Right lobe of liver (tissue), 6 donors: ENCODE results near the gene NPHP1. TPM values are rescaled to one million over a fixed set of nuclear protein-coding genes. Genes with fewer than 3 reads are reported as not detected.

Experiments
- ATAC-seq, 4 donors: fragments of 200-7000 bp; cut with Tn5 transposase; one replicate each; pipeline ENCODE4 v1.9.1; 2020; ENCODE audit warnings: mild to moderate bottlenecking in 4 of 4, moderate library complexity in 4 of 4
- DNase-seq, 3 donors: peaks; one replicate each; pipeline ENCODE4 v3.0.0-alpha.2; 2020
- H3K27ac ChIP-seq, 3 donors: fragments of 200-600 bp; one replicate each; pipeline ENCODE4 v1.8.0; 2022
- H3K27me3 ChIP-seq, 2 donors: fragments of 200-600 bp; one replicate each; pipeline ENCODE4 v1.8.0; 2022
- H3K36me3 ChIP-seq, 4 donors: fragments of 200-600 bp; sonication (generic) in 1 of 4; one replicate each; pipeline versions ENCODE4 v1.5.1 to v1.8.0; 2017 to 2022; ENCODE audit warnings: control low read depth in 1 of 4
- H3K4me1 ChIP-seq, 4 donors: fragments of 200-600 bp; sonication (generic) in 1 of 4; one replicate each; pipeline versions ENCODE4 v1.5.1 to v1.8.0; 2017 to 2022; ENCODE audit warnings: control low read depth in 1 of 4
- H3K4me3 ChIP-seq, 3 donors: fragments of 200-600 bp; one replicate each; pipeline ENCODE4 v1.8.0; 2022
- H3K9me3 ChIP-seq, 4 donors: fragments of 200-600 bp; sonication (generic) in 1 of 4; one replicate each; pipeline versions ENCODE4 v1.5.1 to v1.8.0; 2017 to 2022; ENCODE audit warnings: control low read depth in 1 of 4
- POLR2A ChIP-seq: fragments of 450-650 bp; IDR thresholded peaks from one replicate; pipeline ENCODE4 v1.6.1; 2017; ENCODE audit warnings: antibody characterized with exemption, mild to moderate bottlenecking
- WGBS: methylation state at CpG from one replicate; pipeline ENCODE4 v1.1.6; 2018; ENCODE audit warnings: low coverage, low lambda C conversion rate; ENCODE audit not compliant: insufficient coverage; ENCODE audit errors: missing lambda C conversion rate; 5-methylcytosine and 5-hydroxymethylcytosine counted together
- intact Hi-C, 2 donors: fragments of 100-400 bp; cut with DNase I; formaldehyde crosslinking; loops; one replicate each; pipeline versions ENCODE4 v1.11.2 to v1.14.1; 2022
- total RNA-seq, 6 experiments: library from RNA; depleted of rRNA in 2 of 6; stranded (reverse); fragments of >200 nt in 2 of 6; fragmentation: NEBNext Ultra II Directional in 3 of 6; extraction: Animal tissue kit (Norgen Biotek cat#: 25700) in 3 of 6; gene quantifications; one replicate each; pipeline versions ENCODE4 v1.1.0 to v1.2.4, GENCODE V29; 2016 to 2023
- TF ChIP-seq, protein P1 (sequence below), 4 donors: fragments of 200-600 bp in 3 of 4; fragments of 450-650 bp in 1 of 4; IDR thresholded peaks; one replicate each; pipeline versions ENCODE4 v1.5.1 to v1.8.0; 2016 to 2022; ENCODE audit warnings: antibody characterized with exemption in 4 of 4, mild to moderate bottlenecking in 2 of 4
- donor health status: DM: no; HTN: yes; CAD: no.
- donor health status: DM: no; HTN: no; CAD: no.
- donor health status: DM: no; HTN: no; CAD: no.
- donor health status: DM: no; HTN: yes; CAD: no.
- donor health status: DM: no; HTN: yes; CAD: no.

Gene NPHP1
- total RNA-seq, 6 experiments from 2014 or later: 0.06 to 1.9 (median 0.65) TPM

DNA sequence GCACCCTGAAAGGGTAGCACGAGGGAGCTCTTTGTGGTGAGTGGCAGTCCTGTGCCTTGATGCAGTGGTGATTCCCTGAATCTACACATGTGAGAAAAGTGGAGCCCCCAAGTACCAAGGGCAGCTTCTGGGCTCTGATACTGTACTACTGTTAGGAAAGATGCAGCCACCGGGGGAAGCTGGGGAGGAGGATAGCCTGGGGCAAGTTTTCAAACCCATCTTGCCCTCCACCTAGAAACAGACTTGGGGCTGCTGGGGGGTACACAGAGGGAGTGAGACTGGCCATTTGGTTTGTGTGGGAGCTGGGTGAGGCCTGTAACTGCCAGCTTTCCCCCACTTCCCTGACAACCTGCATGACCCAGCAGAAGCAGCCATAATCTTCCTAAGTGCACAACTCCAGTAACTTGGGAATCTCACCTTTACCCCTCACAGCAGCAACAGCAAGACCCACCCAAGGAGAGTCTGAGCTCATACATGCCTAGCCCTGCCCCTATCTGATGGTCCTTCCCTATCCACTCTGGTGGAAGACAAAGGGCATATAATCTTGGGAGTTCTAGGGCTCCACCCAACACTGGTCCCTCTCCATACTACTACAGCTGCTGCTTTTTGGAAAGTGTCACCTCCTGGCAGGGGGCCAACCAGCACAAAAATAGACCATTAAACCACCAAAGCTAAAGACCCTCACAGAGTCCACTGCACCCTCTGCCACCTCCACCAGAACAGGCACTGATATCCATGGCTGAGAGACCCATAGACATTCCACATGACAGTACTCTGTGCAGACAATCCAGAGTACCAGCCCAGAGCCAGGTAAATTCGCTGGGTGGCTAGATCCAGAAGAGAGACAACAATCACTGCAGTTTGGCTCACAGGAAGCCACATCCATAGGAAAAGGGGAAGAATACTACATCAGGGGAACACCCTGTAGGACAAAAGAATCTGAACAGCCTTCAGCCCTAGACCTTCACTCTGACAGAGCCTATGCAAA, 97.4 kb downstream of the NPHP1 start:
- no peak overlapping the region for H3K4me3 ChIP-seq
- intact Hi-C loops: no loop called here
- no peak for ATAC-seq
- no CpG with 5 or more reads among the region's 3 CpGs for WGBS
- H3K36me3 ChIP-seq: no peaks in the 10 kb centered on the region
- no peak overlapping the region for H3K27ac ChIP-seq
- TF ChIP-seq, protein P1, sequence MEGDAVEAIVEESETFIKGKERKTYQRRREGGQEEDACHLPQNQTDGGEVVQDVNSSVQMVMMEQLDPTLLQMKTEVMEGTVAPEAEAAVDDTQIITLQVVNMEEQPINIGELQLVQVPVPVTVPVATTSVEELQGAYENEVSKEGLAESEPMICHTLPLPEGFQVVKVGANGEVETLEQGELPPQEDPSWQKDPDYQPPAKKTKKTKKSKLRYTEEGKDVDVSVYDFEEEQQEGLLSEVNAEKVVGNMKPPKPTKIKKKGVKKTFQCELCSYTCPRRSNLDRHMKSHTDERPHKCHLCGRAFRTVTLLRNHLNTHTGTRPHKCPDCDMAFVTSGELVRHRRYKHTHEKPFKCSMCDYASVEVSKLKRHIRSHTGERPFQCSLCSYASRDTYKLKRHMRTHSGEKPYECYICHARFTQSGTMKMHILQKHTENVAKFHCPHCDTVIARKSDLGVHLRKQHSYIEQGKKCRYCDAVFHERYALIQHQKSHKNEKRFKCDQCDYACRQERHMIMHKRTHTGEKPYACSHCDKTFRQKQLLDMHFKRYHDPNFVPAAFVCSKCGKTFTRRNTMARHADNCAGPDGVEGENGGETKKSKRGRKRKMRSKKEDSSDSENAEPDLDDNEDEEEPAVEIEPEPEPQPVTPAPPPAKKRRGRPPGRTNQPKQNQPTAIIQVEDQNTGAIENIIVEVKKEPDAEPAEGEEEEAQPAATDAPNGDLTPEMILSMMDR (IDR thresholded peaks at IDR 0.05): no peak
- no peak for TF ChIP-seq POLR2A
- no peaks in the 10 kb centered on the region for H3K4me1 ChIP-seq
- no peaks in the 10 kb centered on the region for H3K27me3 ChIP-seq
- DNase-seq: no peak
- no peaks in the 10 kb centered on the region for H3K9me3 ChIP-seq

DNA sequence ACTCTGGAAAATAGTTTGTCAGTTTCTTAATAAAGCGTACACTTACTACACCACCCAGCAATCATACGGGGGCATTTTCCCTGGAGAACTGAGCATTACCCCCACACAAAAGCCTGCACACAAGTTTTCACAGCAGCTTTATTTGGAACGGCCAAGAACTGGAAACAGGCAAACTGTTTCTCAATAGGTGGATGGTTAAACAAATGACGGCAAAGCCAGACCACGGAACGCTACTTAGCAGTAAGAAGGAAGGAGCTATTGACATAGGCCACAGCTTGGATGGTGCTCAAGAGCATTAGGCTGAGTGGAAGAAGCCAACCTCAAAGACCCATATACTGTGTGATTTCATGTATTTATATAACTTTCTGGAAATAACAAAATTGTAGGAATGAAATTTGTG, 98.2 kb downstream of the NPHP1 start:
- DNase-seq (no peak), ATAC-seq (no peak)
- WGBS: 45% methylated on average over 6 of the region's 6 CpGs
- Histone ChIP-seq H3K9me3 (no peaks in the 10 kb centered on the region), H3K4me1 (no peaks in the 10 kb centered on the region), H3K4me3 (no peak overlapping the region), H3K36me3 (no peaks in the 10 kb centered on the region), H3K27ac (no peak overlapping the region), H3K27me3 (no peaks in the 10 kb centered on the region)
- TF ChIP-seq POLR2A: no peak
- TF ChIP-seq, protein P1 (IDR thresholded peaks at IDR 0.05): no peak
- intact Hi-C loops: no loop called here

DNA sequence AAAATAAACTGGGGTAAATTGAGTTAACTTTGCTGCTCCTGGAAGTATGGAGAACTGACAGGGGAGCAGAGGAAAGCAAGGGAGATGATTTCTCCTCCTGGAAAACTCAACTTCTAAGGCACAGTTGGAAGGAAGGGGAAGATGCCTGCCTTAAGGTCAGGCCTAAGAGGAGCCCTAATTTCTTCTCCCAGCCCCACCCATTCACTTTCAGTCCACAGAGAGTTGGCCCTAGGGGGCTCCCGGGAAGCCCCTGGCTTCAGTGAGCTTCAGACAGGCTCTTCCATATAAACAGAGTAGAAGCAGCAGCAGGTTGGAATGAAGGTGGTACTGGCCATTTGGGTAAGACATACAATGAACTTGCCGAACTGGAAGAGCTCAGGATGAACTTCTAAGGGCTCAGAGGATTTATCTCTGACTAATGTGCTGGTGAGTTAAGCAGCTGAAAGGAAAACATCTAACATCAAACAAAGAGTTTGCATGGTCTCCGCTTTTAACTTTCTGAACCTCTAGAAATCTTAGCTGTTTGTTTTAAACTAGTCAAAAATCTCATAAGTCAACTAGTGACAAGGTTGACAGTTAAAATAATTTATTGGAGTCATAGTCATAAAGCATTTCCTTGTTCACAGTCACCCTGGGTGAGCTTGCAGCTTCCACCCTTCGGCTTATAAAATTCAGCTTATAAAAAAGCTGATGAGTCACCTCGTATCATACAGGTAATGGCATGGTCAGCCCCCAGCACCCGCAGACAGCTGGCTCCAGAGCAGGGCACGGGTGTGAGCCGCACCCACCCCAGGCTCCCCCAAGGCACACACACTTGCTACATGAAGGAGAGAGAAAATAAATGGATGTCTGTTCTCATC, 99.0 kb downstream of the NPHP1 start:
- Histone ChIP-seq H3K27me3 (no peaks in the 10 kb centered on the region), H3K9me3 (no peaks in the 10 kb centered on the region), H3K4me3 (no peak overlapping the region), H3K36me3 (no peaks in the 10 kb centered on the region), H3K27ac (no peak overlapping the region), H3K4me1 (no peaks in the 10 kb centered on the region)
- no peak for TF ChIP-seq POLR2A
- ATAC-seq: no peak
- 39% methylated on average over 8 of the region's 8 CpGs for WGBS
- intact Hi-C loops: no loop called here
- DNase-seq: no peak

DNA sequence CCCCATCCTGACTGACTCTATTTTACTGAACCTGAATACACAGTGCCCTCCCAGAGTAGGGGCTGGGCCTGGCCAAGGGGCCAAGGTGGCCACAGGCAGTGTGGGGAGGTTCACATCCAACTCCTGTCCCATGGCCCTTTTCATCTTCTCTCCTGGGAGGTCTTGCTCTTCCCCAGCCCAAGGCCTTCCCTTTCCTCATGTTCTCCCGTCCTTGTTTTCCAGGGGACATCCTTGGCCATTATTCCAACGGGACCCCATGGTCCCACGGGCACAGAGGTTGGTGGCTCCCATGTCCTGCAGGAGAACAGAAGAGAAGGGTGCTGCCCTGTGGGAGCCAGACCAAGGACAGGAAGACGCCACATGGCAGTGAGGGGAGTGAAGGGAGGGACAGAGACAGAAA, 99.6 kb downstream of the NPHP1 start:
- Histone ChIP-seq H3K4me3 (no peak overlapping the region), H3K27ac (no peak overlapping the region), H3K36me3 (no peaks in the 10 kb centered on the region), H3K27me3 (no peaks in the 10 kb centered on the region), H3K9me3 (no peaks in the 10 kb centered on the region), H3K4me1 (no peaks in the 10 kb centered on the region)
- no peak for ATAC-seq
- TF ChIP-seq, protein P1 (IDR thresholded peaks at IDR 0.05): no peak
- TF ChIP-seq POLR2A: no peak
- DNase-seq: no peak
- intact Hi-C loops: no loop called here
- 71% methylated on average over 3 of the region's 4 CpGs for WGBS
